Activated T-cell treated with anti-CD3 and anti-CD28 coated beads, Interleukin-2, amount 50 U/mL, for 72 hours (primary cell): ENCODE results near the gene ADGRE3. TPM values are rescaled to one million over a fixed set of nuclear protein-coding genes. Genes with fewer than 3 reads are reported as not detected.
"Not testable (repeated sequence)": the region's sequence is repeated elsewhere in the genome, so short reads cannot be mapped to it uniquely, and the experiment has no call there.

ENCODE experiments used
- ATAC-seq, 2 donors: fragments of 150-1000 bp; cut with Tn5 transposase; replicated peaks in 1 of 2; 2 replicates each; pipeline ENCODE4 v1.10.0; 2021; ENCODE audit warnings: moderate library complexity in 2 of 2, mild to moderate bottlenecking in 1 of 2
- DNase-seq, 2 donors: peaks; one replicate each; pipeline ENCODE4 v3.0.0; 2021 to 2022; ENCODE audit warnings: mixed read lengths in 1 of 2
- H3K27ac Mint-ChIP-seq: one replicate; pipeline ENCODE4 v1.8.0; 2022; ENCODE audit warnings: mild to moderate bottlenecking, moderate library complexity, mixed read lengths
- H3K27me3 Mint-ChIP-seq: one replicate; pipeline ENCODE4 v1.8.0; 2022; ENCODE audit warnings: low read depth, mixed read lengths
- H3K36me3 Mint-ChIP-seq, 2 donors: one replicate each; pipeline ENCODE4 v1.8.0; 2022; ENCODE audit warnings: mixed read lengths in 2 of 2, mild to moderate bottlenecking in 1 of 2; ENCODE audit not compliant: insufficient read depth in 2 of 2
- H3K4me1 Mint-ChIP-seq: one replicate; pipeline ENCODE4 v1.8.0; 2022; ENCODE audit warnings: low read depth, mixed read lengths
- H3K4me3 Mint-ChIP-seq, 2 donors: one replicate each; pipeline ENCODE4 v1.8.0; 2022; ENCODE audit warnings: mild to moderate bottlenecking in 2 of 2, mixed read lengths in 2 of 2, moderate library complexity in 2 of 2
- H3K9me3 Mint-ChIP-seq, 2 donors: one replicate each; pipeline ENCODE4 v1.8.0; 2022; ENCODE audit warnings: mixed read lengths in 2 of 2
- total RNA-seq, 2 donors: library from RNA; stranded (reverse); gene quantifications; one replicate each; pipeline ENCODE4 v1.2.3, GENCODE V29; 2022

Gene ADGRE3
- total RNA-seq, 2 donors from 2014 or later, result not detected

DNA sequence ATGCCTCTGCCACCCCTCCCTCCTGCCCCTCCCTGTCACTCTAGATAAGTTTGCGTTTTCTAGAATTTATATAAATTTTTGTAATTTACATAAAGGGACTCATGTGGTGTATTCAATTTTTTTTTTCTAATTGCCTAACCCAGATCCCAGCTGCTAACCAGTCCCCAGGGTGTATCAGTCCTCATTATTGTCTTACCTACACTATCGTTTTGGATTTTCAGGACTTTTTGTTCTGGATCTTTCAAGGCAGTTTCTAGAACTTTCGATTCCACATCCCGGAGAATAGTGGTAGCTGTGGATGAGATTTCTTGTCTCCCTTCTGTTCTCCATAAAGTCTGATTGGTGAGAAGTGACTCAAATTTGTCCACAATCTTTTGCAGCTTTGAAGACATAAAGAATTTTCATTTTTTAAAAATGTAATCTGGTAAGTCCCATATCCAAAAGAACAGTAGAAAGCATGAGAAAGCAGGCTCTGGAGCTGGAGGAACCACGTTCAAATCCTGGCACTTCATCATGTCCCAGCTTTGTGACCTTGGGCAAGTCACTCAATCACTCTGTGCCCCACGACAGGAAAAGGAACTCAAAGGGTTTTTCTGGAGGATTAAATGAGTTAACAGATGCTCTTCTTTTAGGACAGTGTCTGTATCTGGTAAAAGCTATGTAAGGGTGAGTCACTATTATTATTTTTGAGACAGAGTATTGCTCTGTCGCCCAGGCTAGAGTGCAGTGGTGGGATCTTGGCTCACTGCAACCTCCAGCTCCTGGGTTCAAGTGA, 19.7 kb downstream of the ADGRE3 start:
- Mint-ChIP-seq H3K36me3 (peaks cover 2% of the 10 kb centered on the region in 2 donors), H3K4me3 (no peak overlapping the region), H3K27ac (no peak overlapping the region), H3K27me3 (peaks cover 20% of the 10 kb centered on the region), H3K9me3 (peaks cover 5% of the 10 kb centered on the region in 2 donors), H3K4me1 (no peaks in the 10 kb centered on the region)
- ATAC-seq (no peak), DNase-seq (no peak)

DNA sequence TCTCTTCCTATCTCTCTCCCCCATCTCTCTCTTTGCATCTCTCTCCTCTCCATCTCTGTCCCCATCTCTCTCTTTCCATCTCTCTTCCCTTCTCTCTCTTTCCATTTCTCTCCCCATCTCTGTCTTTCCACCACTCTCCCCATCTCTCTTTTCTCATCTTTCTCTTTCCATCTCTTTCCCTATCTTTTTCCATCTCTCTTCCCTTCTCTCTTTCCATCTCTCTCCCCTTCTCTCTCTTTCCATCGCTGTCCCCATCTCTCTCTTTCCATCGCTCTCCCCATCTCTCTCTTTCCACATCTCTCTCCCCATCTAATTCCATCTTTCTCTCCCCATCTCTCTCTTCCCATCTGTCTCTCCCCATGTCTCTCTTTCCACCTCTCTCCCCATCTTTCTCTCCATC, 24.5 kb downstream of the ADGRE3 start:
- H3K4me3 Mint-ChIP-seq, result no peak overlapping the region
- H3K36me3 Mint-ChIP-seq, result peaks cover 2% of the 10 kb centered on the region in 2 donors
- H3K9me3 Mint-ChIP-seq, result peaks cover 6% of the 10 kb centered on the region in 2 donors
- DNase-seq, result no peak
- no peak for ATAC-seq
- no peaks in the 10 kb centered on the region for H3K4me1 Mint-ChIP-seq
- H3K27me3 Mint-ChIP-seq, result peaks cover 34% of the 10 kb centered on the region
- no peak overlapping the region for H3K27ac Mint-ChIP-seq

DNA sequence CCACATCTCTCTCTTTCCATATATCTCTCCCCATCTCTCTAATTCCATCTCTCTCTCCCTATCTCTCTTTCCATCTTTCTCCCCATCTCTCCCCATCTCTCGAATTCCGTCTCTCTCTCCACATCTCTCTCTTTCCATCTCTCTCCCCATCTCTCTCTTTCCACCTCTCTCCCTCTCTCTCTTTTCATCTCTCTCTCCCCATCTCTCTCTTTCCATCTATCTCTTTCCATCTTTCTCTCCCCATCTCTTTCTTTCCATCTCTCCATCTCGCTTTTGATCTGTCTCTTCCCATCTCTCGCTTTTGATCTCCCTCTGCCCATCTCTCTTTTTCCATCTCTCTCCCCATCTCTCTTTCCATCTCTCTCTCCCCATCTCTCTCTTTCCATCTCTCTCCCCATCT, 25.6 kb downstream of the ADGRE3 start:
- Mint-ChIP-seq H3K36me3 (peaks cover 2% of the 10 kb centered on the region in 2 donors), H3K9me3 (peaks cover 6% of the 10 kb centered on the region in 2 donors), H3K27me3 (peaks cover 34% of the 10 kb centered on the region), H3K4me3 (no peak overlapping the region), H3K4me1 (no peaks in the 10 kb centered on the region), H3K27ac (no peak overlapping the region)
- DNase-seq (no peak), ATAC-seq (no peak)

DNA sequence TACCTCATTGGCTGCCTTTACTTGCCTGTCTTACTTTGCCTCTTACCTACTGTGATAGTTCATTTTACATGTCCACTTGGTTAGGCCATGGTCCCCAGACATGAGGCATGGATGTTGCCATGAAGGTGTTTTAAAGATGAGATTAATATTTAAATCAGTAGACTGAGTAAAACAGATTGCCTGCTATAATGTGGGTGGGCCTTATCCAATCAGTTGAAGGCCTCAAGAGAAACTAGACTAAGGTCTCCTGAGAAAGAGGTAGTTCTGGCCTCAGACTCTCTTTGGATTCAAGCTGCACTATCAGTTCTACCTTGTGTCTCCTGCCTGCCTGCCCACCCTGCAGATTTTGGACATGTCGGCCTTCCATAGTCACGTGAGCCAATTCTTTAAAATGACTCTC, 26.1 kb downstream of the ADGRE3 start:
- peaks cover 34% of the 10 kb centered on the region for H3K27me3 Mint-ChIP-seq
- H3K4me1 Mint-ChIP-seq, result no peaks in the 10 kb centered on the region
- DNase-seq, result no peak
- ATAC-seq, result no peak
- no peak overlapping the region for H3K27ac Mint-ChIP-seq
- H3K36me3 Mint-ChIP-seq, result peaks cover 2% of the 10 kb centered on the region in 2 donors
- H3K4me3 Mint-ChIP-seq, result no peak overlapping the region
- H3K9me3 Mint-ChIP-seq, result peaks cover 6% of the 10 kb centered on the region in 2 donors

DNA sequence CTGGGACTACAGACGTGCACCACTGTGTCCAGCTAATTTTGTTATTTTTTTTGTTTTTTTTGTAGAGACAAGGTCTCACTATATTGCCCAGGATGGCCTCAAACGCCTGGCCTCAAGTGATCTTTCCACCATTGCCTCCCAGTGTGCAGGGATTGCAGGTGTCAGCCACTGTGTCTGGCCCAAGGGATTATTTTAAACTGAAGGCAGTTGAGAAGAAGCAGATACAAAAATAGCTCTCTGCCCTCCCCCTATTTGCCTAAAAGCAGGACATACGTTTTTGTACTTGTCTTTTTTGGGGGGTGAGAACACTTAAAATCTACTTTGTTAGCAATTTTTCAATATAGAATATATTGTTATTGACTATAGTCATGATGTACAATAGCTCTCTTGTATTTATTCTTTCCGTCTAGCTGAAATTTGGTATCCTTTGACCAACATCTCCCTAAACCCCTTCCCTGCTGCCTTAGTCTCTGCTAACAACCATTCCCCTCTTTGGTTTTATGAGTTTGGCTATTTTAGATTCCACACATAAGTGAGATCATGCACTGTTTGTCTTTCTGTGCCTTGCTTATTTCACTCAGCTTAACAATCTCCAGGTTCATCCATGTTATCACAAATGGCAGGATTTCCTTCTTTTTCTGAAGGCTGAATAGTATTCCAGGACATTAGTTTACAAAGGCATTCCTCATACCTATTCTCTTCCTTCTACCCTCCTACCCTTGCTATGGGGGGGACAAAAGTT, 34.9 kb downstream of the ADGRE3 start:
- DNase-seq (no peak), ATAC-seq (no peak)
- peaks cover 12% of the 10 kb centered on the region for H3K27me3 Mint-ChIP-seq
- H3K4me3 Mint-ChIP-seq, result no peak overlapping the region
- H3K4me1 Mint-ChIP-seq, result peaks cover 6% of the 10 kb centered on the region
- no peak overlapping the region for H3K27ac Mint-ChIP-seq
- H3K36me3 Mint-ChIP-seq, result peaks cover 0 to 9% of the 10 kb centered on the region in 2 donors
- peaks cover 9 to 13% of the 10 kb centered on the region in 2 donors for H3K9me3 Mint-ChIP-seq

DNA sequence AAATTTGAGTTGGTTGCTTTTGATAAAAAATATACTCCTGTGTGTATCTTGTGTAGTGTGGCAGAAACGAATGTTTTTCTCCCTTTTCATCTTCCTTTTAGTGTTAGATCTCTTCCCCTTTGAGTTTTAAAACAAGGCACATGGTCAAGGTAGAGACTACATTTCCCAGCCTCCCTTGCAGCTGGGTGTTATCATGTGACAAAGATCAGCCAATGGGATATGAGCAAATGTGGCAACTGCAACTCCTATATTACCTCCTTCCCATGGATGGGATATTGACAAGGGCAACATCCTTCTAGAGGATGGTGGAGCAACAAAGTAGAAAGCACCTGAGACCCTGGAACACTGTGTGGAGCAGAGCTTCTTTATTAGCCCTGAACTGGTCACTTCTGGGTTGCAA, 42.4 kb downstream of the ADGRE3 start:
- H3K36me3 Mint-ChIP-seq, result no peaks in the 10 kb centered on the region
- H3K9me3 Mint-ChIP-seq, result peaks cover 0 to 6% of the 10 kb centered on the region in 2 donors
- ATAC-seq (peak in 1 of 2 donors; percentile 30), DNase-seq (peak in 1 of 2 donors; percentile 3)
- H3K4me1 Mint-ChIP-seq, result no peaks in the 10 kb centered on the region
- H3K4me3 Mint-ChIP-seq, result no peak overlapping the region
- H3K27ac Mint-ChIP-seq, result no peak overlapping the region
- no peaks in the 10 kb centered on the region for H3K27me3 Mint-ChIP-seq

DNA sequence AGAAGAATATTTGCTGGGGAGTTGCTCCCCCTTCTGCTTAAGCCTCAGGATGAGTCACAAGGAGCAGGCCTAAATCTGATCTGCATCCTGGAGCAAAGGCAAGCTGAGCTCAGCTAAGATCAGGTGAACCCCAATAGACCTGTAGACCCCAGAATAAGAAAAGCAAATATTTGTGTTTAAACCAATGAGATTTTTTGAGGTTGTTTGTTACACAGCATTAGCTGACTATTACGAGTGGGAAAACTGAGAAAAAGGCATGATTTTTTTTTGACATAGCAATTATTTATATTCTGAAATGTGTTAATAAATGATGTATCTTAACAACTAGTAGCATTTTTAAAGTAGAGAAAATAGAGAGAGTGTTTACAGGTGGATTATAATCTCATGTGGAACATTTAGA, 45.1 kb downstream of the ADGRE3 start:
- Mint-ChIP-seq H3K9me3 (peaks cover 0 to 6% of the 10 kb centered on the region in 2 donors), H3K4me3 (no peak overlapping the region), H3K36me3 (no peaks in the 10 kb centered on the region), H3K27me3 (no peaks in the 10 kb centered on the region), H3K27ac (no peak overlapping the region), H3K4me1 (no peaks in the 10 kb centered on the region)
- DNase-seq, result no peak
- no peak for ATAC-seq

DNA sequence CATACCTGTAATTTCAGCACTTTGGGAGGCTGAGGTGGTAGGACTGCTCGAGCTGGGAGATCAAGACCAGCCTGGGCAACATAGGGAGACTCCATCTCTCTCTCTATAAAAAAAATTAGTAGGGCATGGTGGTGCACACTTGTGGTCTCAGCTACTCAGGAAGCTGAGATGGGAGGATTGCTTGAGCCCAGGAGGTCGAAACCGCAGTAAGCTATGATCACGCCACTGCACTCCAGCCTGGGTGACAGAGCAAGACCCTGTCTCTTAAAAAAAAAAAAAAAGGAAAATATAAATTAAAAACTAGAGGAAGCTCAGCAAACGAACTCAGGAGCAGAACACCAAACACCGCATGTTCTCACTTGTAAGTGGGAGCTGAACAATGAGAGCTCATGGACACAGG, 50.2 kb downstream of the ADGRE3 start:
- not testable (repeated sequence) for H3K4me3 Mint-ChIP-seq, H3K4me1 Mint-ChIP-seq, DNase-seq, H3K9me3 Mint-ChIP-seq, H3K27me3 Mint-ChIP-seq, H3K27ac Mint-ChIP-seq, H3K36me3 Mint-ChIP-seq, ATAC-seq

DNA sequence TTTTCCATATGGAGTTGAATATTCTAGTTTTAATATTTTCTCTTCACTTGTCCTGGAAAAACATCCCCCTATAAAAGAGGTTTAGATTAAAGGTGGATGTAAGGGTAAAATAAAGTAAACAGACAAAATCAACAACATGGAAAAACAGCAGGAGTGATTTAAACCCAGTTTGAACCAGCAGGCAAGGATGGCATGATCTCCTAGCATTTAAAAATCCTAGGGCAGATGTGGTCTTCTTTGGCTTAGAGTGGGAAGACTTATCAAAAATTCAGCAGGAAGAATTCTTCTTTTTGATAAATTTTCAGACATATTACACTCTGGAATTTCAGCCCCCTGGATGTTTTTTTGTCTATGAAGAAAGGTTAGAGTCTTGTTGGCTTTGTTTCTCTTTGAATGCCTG, 55.2 kb downstream of the ADGRE3 start:
- no peak overlapping the region for H3K27ac Mint-ChIP-seq
- no peak overlapping the region for H3K4me3 Mint-ChIP-seq
- DNase-seq, result no peak
- H3K9me3 Mint-ChIP-seq, result peaks cover 7 to 8% of the 10 kb centered on the region in 2 donors
- H3K27me3 Mint-ChIP-seq, result peaks cover 7% of the 10 kb centered on the region
- no peak for ATAC-seq
- no peaks in the 10 kb centered on the region for H3K4me1 Mint-ChIP-seq
- peaks cover 7 to 8% of the 10 kb centered on the region in 2 donors for H3K36me3 Mint-ChIP-seq

DNA sequence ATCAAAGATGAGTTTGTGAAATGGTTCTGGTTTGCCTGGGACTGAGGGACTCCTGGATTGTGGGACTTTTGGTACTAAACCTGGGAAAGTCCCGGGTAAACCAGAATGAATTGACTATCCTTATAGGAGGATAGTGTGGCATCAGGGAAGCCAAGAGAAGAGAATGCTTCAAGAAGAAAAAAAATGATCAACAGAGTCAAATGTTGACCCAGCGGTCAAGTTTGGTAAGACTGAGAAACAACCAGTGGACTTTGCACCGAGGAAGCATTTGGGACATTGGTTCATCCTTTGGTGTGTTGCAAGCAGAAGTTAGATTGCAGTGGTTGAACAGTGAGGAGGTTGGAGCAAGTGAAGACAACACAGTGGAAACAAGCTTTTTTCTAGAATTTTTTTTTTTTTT, 58.2 kb downstream of the ADGRE3 start:
- peaks cover 7 to 8% of the 10 kb centered on the region in 2 donors for H3K9me3 Mint-ChIP-seq
- peaks cover 7% of the 10 kb centered on the region for H3K27me3 Mint-ChIP-seq
- H3K27ac Mint-ChIP-seq, result no peak overlapping the region
- no peak overlapping the region for H3K4me3 Mint-ChIP-seq
- ATAC-seq, result no peak
- peaks cover 7 to 8% of the 10 kb centered on the region in 2 donors for H3K36me3 Mint-ChIP-seq
- peaks cover 9% of the 10 kb centered on the region for H3K4me1 Mint-ChIP-seq
- no peak for DNase-seq

DNA sequence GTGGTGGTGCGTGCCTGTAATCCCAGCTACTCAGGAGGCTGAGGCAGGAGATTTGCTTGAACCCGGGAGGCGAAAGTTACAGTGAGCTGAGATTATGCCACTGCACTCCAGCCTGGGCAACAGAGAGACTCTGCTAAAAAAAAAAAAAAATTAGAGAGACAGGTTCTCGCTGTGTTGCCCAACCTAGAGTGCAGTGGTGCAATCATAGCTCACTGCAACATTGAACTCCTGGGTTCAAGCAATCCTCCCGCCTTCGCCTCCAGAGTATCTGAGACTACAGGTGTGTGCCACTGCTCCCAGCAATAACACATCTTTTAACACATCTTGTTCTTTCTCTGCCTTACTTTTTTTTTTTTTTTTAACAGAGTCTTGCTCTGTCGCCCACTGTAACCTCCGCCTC, 59.0 kb downstream of the ADGRE3 start:
- Mint-ChIP-seq H3K9me3 (peaks cover 7 to 8% of the 10 kb centered on the region in 2 donors), H3K27me3 (peaks cover 7% of the 10 kb centered on the region), H3K27ac (no peak overlapping the region), H3K4me3 (no peak overlapping the region), H3K36me3 (peaks cover 7 to 8% of the 10 kb centered on the region in 2 donors), H3K4me1 (peaks cover 9% of the 10 kb centered on the region)
- no peak for ATAC-seq
- DNase-seq, result no peak

DNA sequence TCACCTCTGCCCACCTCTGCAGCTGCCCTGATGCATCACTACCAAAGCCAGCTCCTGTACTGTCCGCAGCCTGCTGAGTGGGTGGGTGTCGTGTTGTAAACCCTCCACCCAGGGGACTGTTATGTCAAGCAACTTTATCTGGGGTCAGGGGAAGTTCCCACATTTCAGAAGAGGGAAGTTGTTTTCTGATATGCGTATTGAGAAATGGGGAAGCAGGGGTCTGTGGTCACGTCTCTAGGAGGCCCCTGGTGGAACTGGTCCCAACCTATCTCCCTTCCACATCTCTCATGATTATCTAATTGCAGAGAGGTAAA, 60.6 kb downstream of the ADGRE3 start:
- no peak for ATAC-seq
- H3K36me3 Mint-ChIP-seq, result peaks cover 5% of the 10 kb centered on the region in 2 donors
- peaks cover 9% of the 10 kb centered on the region for H3K4me1 Mint-ChIP-seq
- peaks cover 2 to 3% of the 10 kb centered on the region in 2 donors for H3K9me3 Mint-ChIP-seq
- no peak overlapping the region for H3K27ac Mint-ChIP-seq
- DNase-seq, result no peak
- H3K4me3 Mint-ChIP-seq, result no peak overlapping the region
- H3K27me3 Mint-ChIP-seq, result peaks cover 7% of the 10 kb centered on the region

DNA sequence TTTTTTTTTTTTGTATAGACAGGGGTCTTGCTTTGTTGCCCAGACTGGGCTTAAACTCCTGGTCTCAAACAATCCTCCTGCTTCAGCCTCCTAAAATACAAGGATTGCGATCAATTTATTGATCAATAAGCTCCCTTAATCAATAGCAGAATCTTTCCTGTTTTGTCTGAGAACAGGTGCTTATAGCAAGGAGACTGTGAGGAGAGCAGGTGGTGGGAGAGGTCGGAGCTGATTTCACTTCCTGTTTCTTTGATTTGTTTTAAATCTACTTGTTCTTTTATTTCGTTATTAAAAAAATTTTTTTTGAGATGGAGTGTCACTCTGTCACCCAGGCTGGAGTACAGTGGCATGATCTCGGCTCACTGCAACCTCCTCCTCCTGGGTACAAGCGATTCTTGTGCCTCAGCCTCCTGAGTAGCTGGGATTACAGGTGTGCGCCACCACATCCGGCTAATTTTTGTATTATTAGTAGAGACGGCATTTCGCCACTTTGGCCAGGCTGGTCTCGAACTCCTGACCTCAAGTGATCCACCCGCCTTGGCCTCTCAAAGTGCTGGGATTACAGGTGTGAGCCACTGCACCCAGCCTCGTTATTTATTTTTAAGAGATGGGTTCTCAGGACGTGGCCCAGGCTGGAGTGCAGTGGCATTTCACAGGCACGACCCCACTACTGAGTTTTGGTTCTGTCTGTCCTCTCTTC, 61.1 kb downstream of the ADGRE3 start:
- H3K27ac Mint-ChIP-seq, ATAC-seq, DNase-seq, H3K27me3 Mint-ChIP-seq, H3K4me3 Mint-ChIP-seq, H3K4me1 Mint-ChIP-seq, H3K36me3 Mint-ChIP-seq, H3K9me3 Mint-ChIP-seq: not testable (repeated sequence)
